CD14-positive monocyte (primary cell): ENCODE measurements around the gene MICOS13. TPM values are rescaled to one million over a fixed set of nuclear protein-coding genes. Genes with fewer than 3 reads are reported as not detected.

Source experiments
- DNase-seq, 3 donors: peaks; one replicate each; pipeline ENCODE4 v3.0.0-alpha.2; 2011 to 2022
- H2AFZ ChIP-seq: 2 replicates; pipeline ENCODE4 v1.6.0; 2012; ENCODE audit warnings: mild to moderate bottlenecking, low read depth, low read length, inconsistent platforms; ENCODE audit not compliant: insufficient read depth, poor library complexity, severe bottlenecking
- H3K27ac ChIP-seq, 2 donors: 1 replicate in 1 of 2; 2 replicates in 1 of 2; pipeline ENCODE4 v1.5.1; 2012 to 2013; ENCODE audit warnings: low read length in 2 of 2, control low read depth in 1 of 2, inconsistent platforms in 1 of 2, low read depth in 1 of 2, mild to moderate bottlenecking in 1 of 2
- H3K27me3 ChIP-seq, 2 donors: one replicate each; pipeline versions ENCODE4 v1.6.0 to v1.6.1; 2011 to 2013; ENCODE audit warnings: low read length in 2 of 2; ENCODE audit not compliant: control insufficient read depth in 2 of 2, insufficient read depth in 2 of 2
- H3K36me3 ChIP-seq, 2 donors: replicated peaks in 1 of 2; 1 replicate in 1 of 2; 2 replicates in 1 of 2; pipeline versions ENCODE4 v1.5.1 to v1.6.1; 2012 to 2013; ENCODE audit warnings: low read length in 2 of 2, control low read depth in 1 of 2, inconsistent platforms in 1 of 2, mild to moderate bottlenecking in 1 of 2; ENCODE audit not compliant: insufficient read depth in 2 of 2, control insufficient read depth in 1 of 2
- H3K4me1 ChIP-seq, 2 donors: 1 replicate in 1 of 2; 2 replicates in 1 of 2; pipeline versions ENCODE4 v1.5.1 to v1.6.1; 2012 to 2013; ENCODE audit warnings: low read length in 2 of 2, control low read depth in 1 of 2, inconsistent platforms in 1 of 2, mild to moderate bottlenecking in 1 of 2, moderate library complexity in 1 of 2; ENCODE audit not compliant: insufficient read depth in 2 of 2, control insufficient read depth in 1 of 2
- H3K4me2 ChIP-seq: replicated peaks from 2 replicates; pipeline ENCODE3; 2012; ENCODE audit warnings: low read length, moderate library complexity, mild to moderate bottlenecking; ENCODE audit not compliant: poor library complexity, severe bottlenecking; ENCODE audit errors: extremely low read depth
- H3K4me3 ChIP-seq, 3 experiments: fragments of 200-600 bp in 1 of 3; sonication (generic) in 1 of 3; replicated peaks in 1 of 3; 1 replicate in 2 of 3; 2 replicates in 1 of 3; pipeline ENCODE4 v1.5.1; 2011 to 2013; ENCODE audit warnings: low read length in 3 of 3, mild to moderate bottlenecking in 3 of 3, control low read depth in 2 of 3, low read depth in 2 of 3, inconsistent platforms in 1 of 3, moderate library complexity in 1 of 3
- H3K79me2 ChIP-seq: 2 replicates; pipeline ENCODE4 v1.6.0; 2012; ENCODE audit warnings: mild to moderate bottlenecking, control low read depth, inconsistent platforms, low read length, moderate library complexity; ENCODE audit not compliant: insufficient read depth
- H3K9ac ChIP-seq: 2 replicates; pipeline ENCODE4 v1.6.0; 2017; ENCODE audit warnings: low read length, mild to moderate bottlenecking; ENCODE audit not compliant: insufficient read depth, poor library complexity, severe bottlenecking
- H3K9me3 ChIP-seq, 2 donors: replicated peaks in 1 of 2; 1 replicate in 1 of 2; 2 replicates in 1 of 2; pipeline versions ENCODE4 v1.5.1 to v1.6.1; 2012 to 2013; ENCODE audit warnings: low read length in 2 of 2, control low read depth in 1 of 2; ENCODE audit not compliant: control insufficient read depth in 1 of 2, insufficient read depth in 1 of 2
- H4K20me1 ChIP-seq: 2 replicates; pipeline ENCODE4 v1.6.0; 2012; ENCODE audit warnings: mild to moderate bottlenecking, low read length, control low read depth, moderate library complexity; ENCODE audit not compliant: insufficient read depth
- H3K27ac Mint-ChIP-seq, 7 donors: one replicate each; pipeline ENCODE4 v1.8.0; 2020; ENCODE audit warnings: mild to moderate bottlenecking in 7 of 7, mixed read lengths in 7 of 7, moderate library complexity in 6 of 7, inconsistent platforms in 2 of 7
- H3K27me3 Mint-ChIP-seq, 3 donors: one replicate each; pipeline ENCODE4 v1.8.0; 2021 to 2022; ENCODE audit warnings: low read depth in 3 of 3, mild to moderate bottlenecking in 3 of 3, mixed read lengths in 3 of 3, moderate library complexity in 3 of 3, inconsistent platforms in 1 of 3
- H3K36me3 Mint-ChIP-seq, 2 donors: one replicate each; pipeline ENCODE4 v1.8.0; 2020; ENCODE audit warnings: mixed read lengths in 2 of 2, inconsistent platforms in 1 of 2, mild to moderate bottlenecking in 1 of 2
- H3K4me1 Mint-ChIP-seq: one replicate; pipeline ENCODE4 v1.8.0; 2020; ENCODE audit warnings: mild to moderate bottlenecking, mixed read lengths
- H3K4me3 Mint-ChIP-seq, 2 donors: one replicate each; pipeline ENCODE4 v1.8.0; 2020; ENCODE audit warnings: mild to moderate bottlenecking in 2 of 2, mixed read lengths in 2 of 2, moderate library complexity in 1 of 2
- H3K9me3 Mint-ChIP-seq, 7 donors: one replicate each; pipeline ENCODE4 v1.8.0; 2020 to 2022; ENCODE audit warnings: mixed read lengths in 7 of 7, mild to moderate bottlenecking in 6 of 7, moderate library complexity in 6 of 7, inconsistent platforms in 2 of 7
- WGBS: methylation state at CpG from one replicate; pipeline ENCODE4 v1.1.5; 2013; ENCODE audit warnings: missing lambda C conversion rate; ENCODE audit not compliant: insufficient coverage; 5-methylcytosine and 5-hydroxymethylcytosine counted together
- intact Hi-C, 2 donors: fragments of 100-400 bp; cut with micrococcal nuclease; formaldehyde crosslinking; loops; one replicate each; pipeline versions ENCODE4 v1.15.0 to v1.15.1; 2023
- polyA plus RNA-seq, 3 donors: library from polyadenylated mRNA; depleted of rRNA in 1 of 3; unstranded in 2 of 3; stranded (reverse) in 1 of 3; fragments of 300-500 nt in 2 of 3; fragments of >200 nt in 1 of 3; fragmentation: Illumina TruSeq in 2 of 3; gene quantifications; 1 replicate in 2 of 3; 2 replicates in 1 of 3; pipeline ENCODE4 v1.2.3, GENCODE V29; 2012 to 2021
- TF ChIP-seq, protein P1 (sequence below): fragments of 200-600 bp; IDR thresholded peaks from one replicate; pipeline ENCODE4 v1.8.0; 2022; ENCODE audit warnings: antibody characterized with exemption, mild to moderate bottlenecking

Gene MICOS13
- polyA plus RNA-seq, 3 donors = 22.5 to 82.7 (median 78.6) TPM

DNA sequence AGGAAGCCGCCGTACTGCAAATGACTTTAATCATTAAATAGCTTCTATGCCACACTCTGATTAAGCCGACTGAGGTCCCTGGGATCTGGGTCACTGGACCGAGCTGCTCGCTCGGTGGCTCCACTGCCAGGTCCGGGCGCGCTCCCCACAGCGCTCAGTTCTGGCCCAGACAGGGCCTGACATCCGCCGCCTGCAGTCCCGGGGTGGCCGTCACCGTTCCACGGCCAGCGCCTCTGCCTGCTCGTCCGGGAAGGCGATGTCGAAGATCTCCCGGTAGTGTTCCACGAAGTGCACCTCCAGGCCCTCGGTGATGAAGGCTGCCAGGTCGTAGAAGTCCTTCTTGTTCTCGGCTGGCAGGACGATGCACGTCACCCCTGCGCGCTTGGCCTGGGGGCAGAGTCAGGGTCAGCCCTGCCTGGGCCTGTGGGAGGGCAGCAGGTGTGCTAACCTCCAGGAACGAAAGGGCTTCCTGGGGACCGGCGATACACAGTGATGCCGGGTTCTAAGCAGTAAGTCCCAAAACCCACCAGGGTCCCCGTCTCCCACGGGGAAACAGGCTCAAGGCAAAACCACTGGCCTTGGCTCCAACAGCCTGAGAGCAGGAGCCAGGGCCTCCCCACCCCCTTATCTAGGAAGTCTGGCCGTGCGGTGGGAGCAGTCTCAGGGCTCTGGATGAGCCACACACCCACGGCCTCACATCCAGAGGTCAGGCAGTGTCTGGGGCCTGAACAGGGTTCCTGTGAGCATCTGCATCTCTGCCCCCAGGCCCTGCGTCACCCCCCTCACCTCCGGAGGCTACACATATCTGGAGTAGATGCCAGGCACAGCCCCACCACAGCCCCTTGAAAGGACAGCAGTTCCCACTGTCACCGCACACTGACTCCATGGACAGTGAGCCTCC lies 11.8 kb upstream of the MICOS13 start:
- Mint-ChIP-seq H3K4me3 (peak overlapping the region in 1 of 2 donors; percentile 93), H3K36me3 (peaks cover 31 to 48% of the 10 kb centered on the region in 2 donors)

More for the DNA sequence above, 11.8 kb upstream of the MICOS13 start:
- intact Hi-C loops = loop anchor here (2.0 kb wide), 3 partner anchors 27 to 99 kb away; partner anchors contain the start of genes CATSPERD (in 1 of the 2), DUS3L (in 1 of the 2) and LONP1 (in 1 of the 2)
- WGBS = 86% methylated on average over 38 of the region's 42 CpGs
- Histone ChIP-seq H3K36me3 (peaks cover 52 to 54% of the 10 kb centered on the region in 2 donors), H3K27me3 (no peaks in the 10 kb centered on the region), H3K79me2 (peaks cover 55% of the 10 kb centered on the region), H3K4me1 (peaks cover 20 to 28% of the 10 kb centered on the region in 2 donors), H3K27ac (peak overlapping the region in 1 of 2 donors; percentile 26), H3K4me3 (no peak overlapping the region), H3K9ac (peak overlapping the region; percentile 92), H4K20me1 (peaks cover 69% of the 10 kb centered on the region), H3K4me2 (peak overlapping the region; percentile 71), H3K9me3 (no peaks in the 10 kb centered on the region), H2AFZ (no peak overlapping the region)
- TF ChIP-seq, protein P1, sequence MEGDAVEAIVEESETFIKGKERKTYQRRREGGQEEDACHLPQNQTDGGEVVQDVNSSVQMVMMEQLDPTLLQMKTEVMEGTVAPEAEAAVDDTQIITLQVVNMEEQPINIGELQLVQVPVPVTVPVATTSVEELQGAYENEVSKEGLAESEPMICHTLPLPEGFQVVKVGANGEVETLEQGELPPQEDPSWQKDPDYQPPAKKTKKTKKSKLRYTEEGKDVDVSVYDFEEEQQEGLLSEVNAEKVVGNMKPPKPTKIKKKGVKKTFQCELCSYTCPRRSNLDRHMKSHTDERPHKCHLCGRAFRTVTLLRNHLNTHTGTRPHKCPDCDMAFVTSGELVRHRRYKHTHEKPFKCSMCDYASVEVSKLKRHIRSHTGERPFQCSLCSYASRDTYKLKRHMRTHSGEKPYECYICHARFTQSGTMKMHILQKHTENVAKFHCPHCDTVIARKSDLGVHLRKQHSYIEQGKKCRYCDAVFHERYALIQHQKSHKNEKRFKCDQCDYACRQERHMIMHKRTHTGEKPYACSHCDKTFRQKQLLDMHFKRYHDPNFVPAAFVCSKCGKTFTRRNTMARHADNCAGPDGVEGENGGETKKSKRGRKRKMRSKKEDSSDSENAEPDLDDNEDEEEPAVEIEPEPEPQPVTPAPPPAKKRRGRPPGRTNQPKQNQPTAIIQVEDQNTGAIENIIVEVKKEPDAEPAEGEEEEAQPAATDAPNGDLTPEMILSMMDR = no peak
- peaks cover 23% of the 10 kb centered on the region for H3K4me1 Mint-ChIP-seq
- no peak for DNase-seq
- H3K9me3 Mint-ChIP-seq = peaks cover 0 to 8% (median 0%) of the 10 kb centered on the region in 7 donors
- peaks cover 0 to 4% (median 0%) of the 10 kb centered on the region in 3 donors for H3K27me3 Mint-ChIP-seq
- peak overlapping the region in 5 of 7 donors; percentile 23 to 81 (median 54) for H3K27ac Mint-ChIP-seq
